Prostate gland (tissue), 2 donors: ENCODE measurements around the gene ATP10B. TPM values are rescaled to one million over a fixed set of nuclear protein-coding genes. Genes with fewer than 3 reads are reported as not detected.

ENCODE experiments used
- DNase-seq: peaks from one replicate; pipeline ENCODE4 v3.0.0-alpha.2; 2019; ENCODE audit warnings: low spot score
- H3K27ac ChIP-seq, 2 donors: fragments of 200-600 bp; sonication (generic); 2 replicates each; pipeline ENCODE4 v1.5.1; 2017 to 2019
- H3K27me3 ChIP-seq: fragments of 200-600 bp; sonication (generic); replicated peaks from 2 replicates; pipeline ENCODE4 v1.5.1; 2019; ENCODE audit not compliant: insufficient read depth
- H3K36me3 ChIP-seq, 2 donors: fragments of 200-600 bp; sonication (generic); 1 replicate in 1 of 2; 2 replicates in 1 of 2; pipeline versions ENCODE4 v1.5.1 to v1.8.1; 2017 to 2019
- H3K4me1 ChIP-seq: fragments of 200-600 bp; sonication (generic); replicated peaks from 2 replicates; pipeline ENCODE4 v1.5.1; 2019
- H3K4me3 ChIP-seq, 2 donors: fragments of 200-600 bp; sonication (generic); 2 replicates each; pipeline ENCODE4 v1.5.1; 2017 to 2019
- H3K9me3 ChIP-seq: fragments of 200-600 bp; sonication (generic); 2 replicates; pipeline ENCODE4 v1.5.1; 2017
- CTCF ChIP-seq, 4 experiments: fragments of 200-600 bp in 2 of 4; fragments of 450-650 bp in 2 of 4; sonication (generic) in 2 of 4; IDR thresholded peaks; 1 replicate in 3 of 4; 2 replicates in 1 of 4; pipeline ENCODE4 v1.5.1; 2016 to 2019; ENCODE audit warnings: antibody characterized with exemption in 4 of 4, mild to moderate bottlenecking in 2 of 4, moderate library complexity in 2 of 4
- POLR2A ChIP-seq: fragments of 450-650 bp; IDR thresholded peaks from one replicate; pipeline ENCODE4 v1.6.1; 2016; ENCODE audit warnings: antibody characterized with exemption, mild to moderate bottlenecking
- POLR2AphosphoS5 ChIP-seq: sonication (generic); formaldehyde crosslinking; IDR thresholded peaks from one replicate; pipeline ENCODE4 v1.6.1; 2017; ENCODE audit warnings: antibody characterized with exemption
- WGBS: methylation state at CpG from one replicate; pipeline ENCODE4 v1.1.5; 2018; 5-methylcytosine and 5-hydroxymethylcytosine counted together
- intact Hi-C: fragments of 100-400 bp; cut with DNase I; formaldehyde crosslinking; loops from one replicate; pipeline ENCODE4 v1.14.2; 2022
- total RNA-seq, 2 donors: library from RNA; depleted of rRNA; stranded (reverse); fragments of >200 nt; gene quantifications; one replicate each; pipeline ENCODE4 v1.1.0, GENCODE V29; 2016

ATP10B gene
- total RNA-seq, 2 donors from 2014 or later: 0.74 TPM; not detected in 1

- Histone ChIP-seq H3K9me3 (no peaks in the 10 kb centered on the region), H3K27me3 (no peaks in the 10 kb centered on the region), H3K4me3 (no peak overlapping the region), H3K4me1 (no peaks in the 10 kb centered on the region), H3K36me3 (no peaks in the 10 kb centered on the region), H3K27ac (no peak overlapping the region)
- TF ChIP-seq POLR2AphosphoS5: no peak
- TF ChIP-seq POLR2A: no peak
- TF ChIP-seq CTCF (IDR thresholded peaks at IDR 0.05): no peak
- intact Hi-C loops: no loop called here
- no peak for DNase-seq
- WGBS: 96% methylated on average over 3 of the region's 3 CpGs
Measured at GRCh38 chr5:160789219-160789859, 62.7 kb downstream of the ATP10B start.

GRCh38 chr5:160788102-160788660, 63.8 kb downstream of the ATP10B start:
- no peak for DNase-seq
- 79% methylated on average over 3 of the region's 3 CpGs for WGBS
- Histone ChIP-seq H3K36me3 (no peaks in the 10 kb centered on the region), H3K27me3 (no peaks in the 10 kb centered on the region), H3K27ac (no peak overlapping the region), H3K4me1 (no peaks in the 10 kb centered on the region), H3K4me3 (no peak overlapping the region), H3K9me3 (no peaks in the 10 kb centered on the region)
- intact Hi-C loops: no loop called here
- no peak for TF ChIP-seq POLR2AphosphoS5
- TF ChIP-seq POLR2A: no peak
- no peak for TF ChIP-seq CTCF (IDR thresholded peaks at IDR 0.05)

GRCh38 chr5:160787240-160787639, 64.8 kb downstream of the ATP10B start:
- H3K4me1 ChIP-seq: no peaks in the 10 kb centered on the region
- no peaks in the 10 kb centered on the region for H3K27me3 ChIP-seq
- intact Hi-C loops: no loop called here
- H3K9me3 ChIP-seq: no peaks in the 10 kb centered on the region
- no peak overlapping the region for H3K4me3 ChIP-seq
- 53% methylated on average over 4 of the region's 4 CpGs for WGBS
- TF ChIP-seq CTCF (IDR thresholded peaks at IDR 0.05): no peak
- no peak for TF ChIP-seq POLR2AphosphoS5
- no peak for TF ChIP-seq POLR2A
- no peak overlapping the region for H3K27ac ChIP-seq
- H3K36me3 ChIP-seq: no peaks in the 10 kb centered on the region
- no peak for DNase-seq

GRCh38 chr5:160774666-160775315, 77.2 kb downstream of the ATP10B start:
- TF ChIP-seq POLR2AphosphoS5 (no peak), CTCF (IDR thresholded peaks at IDR 0.05) (no peak), POLR2A (no peak)
- H3K27ac ChIP-seq: no peak overlapping the region
- intact Hi-C loops: no loop called here
- no peaks in the 10 kb centered on the region for H3K9me3 ChIP-seq
- no peaks in the 10 kb centered on the region for H3K4me1 ChIP-seq
- no peaks in the 10 kb centered on the region for H3K27me3 ChIP-seq
- no peak for DNase-seq
- WGBS: 69% methylated on average over 11 of the region's 11 CpGs
- no peaks in the 10 kb centered on the region for H3K36me3 ChIP-seq
- no peak overlapping the region for H3K4me3 ChIP-seq
